Small intestine (tissue), 7 donors: ENCODE data around the gene OR52I1. TPM values are rescaled to one million over a fixed set of nuclear protein-coding genes. Genes with fewer than 3 reads are reported as not detected.

Experiments used
- DNase-seq, 2 donors: peaks; one replicate each; pipeline versions ENCODE4 v3.0.0 to v3.0.0-alpha.2; 2013
- FAIRE-seq: peaks from 2 replicates; lab custom pipeline; 2012; peaks lifted over from hg19 to GRCh38; lab: Jason Lieb, UNC
- H3K27ac ChIP-seq, 3 donors: one replicate each; pipeline ENCODE4 v1.5.1; 2013; ENCODE audit warnings: low read length in 2 of 3, mild to moderate bottlenecking in 2 of 3, control low read depth in 1 of 3, inconsistent platforms in 1 of 3, low read depth in 1 of 3, moderate library complexity in 1 of 3
- H3K27me3 ChIP-seq, 3 donors: one replicate each; pipeline ENCODE4 v1.6.1; 2013; ENCODE audit warnings: low read length in 3 of 3, inconsistent platforms in 1 of 3; ENCODE audit not compliant: control insufficient read depth in 3 of 3, insufficient read depth in 3 of 3
- H3K36me3 ChIP-seq, 3 donors: one replicate each; pipeline ENCODE4 v1.6.1; 2013; ENCODE audit warnings: low read length in 3 of 3, inconsistent platforms in 1 of 3, low read depth in 1 of 3, mild to moderate bottlenecking in 1 of 3, moderate library complexity in 1 of 3; ENCODE audit not compliant: control insufficient read depth in 3 of 3, insufficient read depth in 2 of 3
- H3K4me1 ChIP-seq, 3 donors: one replicate each; pipeline ENCODE4 v1.6.1; 2013; ENCODE audit warnings: low read length in 2 of 3, inconsistent platforms in 1 of 3, low read depth in 1 of 3, mild to moderate bottlenecking in 1 of 3, moderate library complexity in 1 of 3; ENCODE audit not compliant: control insufficient read depth in 3 of 3, insufficient read depth in 2 of 3
- H3K4me3 ChIP-seq, 3 donors: one replicate each; pipeline ENCODE4 v1.5.1; 2013; ENCODE audit warnings: low read length in 3 of 3, control low read depth in 1 of 3, inconsistent platforms in 1 of 3, low read depth in 1 of 3, mild to moderate bottlenecking in 1 of 3, moderate library complexity in 1 of 3
- H3K9me3 ChIP-seq, 2 donors: one replicate each; pipeline ENCODE4 v1.6.1; 2013; ENCODE audit warnings: low read depth in 1 of 2, low read length in 1 of 2; ENCODE audit not compliant: control insufficient read depth in 2 of 2, insufficient read depth in 1 of 2
- WGBS, 3 donors: extraction: QIAGEN DNeasy Blood & Tissue Kit; methylation state at CpG; one replicate each; pipeline ENCODE4 v1.1.7; 2013; 5-methylcytosine and 5-hydroxymethylcytosine counted together
- polyA plus RNA-seq, 4 donors: library from polyadenylated mRNA; stranded (reverse) in 3 of 4; unstranded in 1 of 4; fragments of 200-250 nt in 3 of 4; fragments of 120-200 nt in 1 of 4; gene quantifications; one replicate each; pipeline versions ENCODE4 v1.2.1 to v1.2.3, GENCODE V29; 2013
- donor health status: healthy with polysubstance abuse.
- donor health status: control.
- donor health status: control.
- donor health status: Bipolar disorder and iron deficiency.
- donor health status: healthy.

The OR52I1 gene
- polyA plus RNA-seq, 4 donors: 0.07 TPM; not detected in 3

- DNase-seq: peak; percentile 65 to 73
- H3K9me3 ChIP-seq: peaks cover 0 to 8% of the 10 kb centered on the region in 2 donors
- no peaks in the 10 kb centered on the region for H3K27me3 ChIP-seq
- H3K4me3 ChIP-seq: no peak overlapping the region
- no peak overlapping the region for H3K27ac ChIP-seq
- 46 to 47% (median 46%) methylated on average over 15 of the region's 15 CpGs for WGBS, 3 donors
- no peaks in the 10 kb centered on the region for H3K36me3 ChIP-seq
- no peak for FAIRE-seq
- H3K4me1 ChIP-seq: no peaks in the 10 kb centered on the region
These were observed 32.6 kb downstream of the OR52I1 start for GRCh38 chr11:4626207-4627099.

- Histone ChIP-seq H3K36me3 (no peaks in the 10 kb centered on the region), H3K4me1 (no peaks in the 10 kb centered on the region), H3K9me3 (no peaks in the 10 kb centered on the region), H3K27ac (no peak overlapping the region), H3K27me3 (peaks cover 0 to 2% (median 0%) of the 10 kb centered on the region in 3 donors), H3K4me3 (no peak overlapping the region)
- 72 to 78% (median 74%) methylated on average over 2 of the region's 2 CpGs for WGBS, 3 donors
- FAIRE-seq (no peak), DNase-seq (no peak)
These were observed 42.3 kb downstream of the OR52I1 start for GRCh38 chr11:4636136-4636535.

- H3K4me3 ChIP-seq: no peak within 1 kb of the TSS
- H3K36me3 ChIP-seq: no peaks in the 10 kb centered on the region
- H3K9me3 ChIP-seq: no peaks in the 10 kb centered on the region
- no peak for FAIRE-seq
- H3K27me3 ChIP-seq: peaks cover 0 to 2% (median 0%) of the 10 kb centered on the region in 3 donors
- H3K27ac ChIP-seq: no peak within 1 kb of the TSS
- peak; percentile 69 to 70 for DNase-seq
- 30 to 34% (median 33%) methylated on average over 21 of the region's 21 CpGs for WGBS, 3 donors
- H3K4me1 ChIP-seq: no peaks in the 10 kb centered on the region
These were observed 43.3 kb downstream of the OR52I1 start, which contains the start of gene OR51D1 for GRCh38 chr11:4636962-4637661. TSS of gene OR51D1 (plus strand) at chr11:4637477. CDS start at chr11:4639791, 2,314 bp downstream.

GRCh38 chr11:4637662-4638047 is 43.8 kb downstream of the OR52I1 start:
- 66 to 83% (median 75%) methylated on average over 3 of the region's 3 CpGs for WGBS, 3 donors
- FAIRE-seq: no peak
- H3K36me3 ChIP-seq: no peaks in the 10 kb centered on the region
- no peak for DNase-seq
- H3K4me1 ChIP-seq: no peaks in the 10 kb centered on the region
- H3K9me3 ChIP-seq: no peaks in the 10 kb centered on the region
- H3K4me3 ChIP-seq: no peak overlapping the region
- H3K27me3 ChIP-seq: peaks cover 0 to 2% (median 0%) of the 10 kb centered on the region in 3 donors
- no peak overlapping the region for H3K27ac ChIP-seq

GRCh38 chr11:4639931-4640330 is 46.1 kb downstream of the OR52I1 start:
- 81 to 88% (median 82%) methylated on average over 6 of the region's 6 CpGs for WGBS, 3 donors

GRCh38 chr11:4641501-4641900 is 47.7 kb downstream of the OR52I1 start:
- no peak for FAIRE-seq
- Histone ChIP-seq H3K36me3 (no peaks in the 10 kb centered on the region), H3K27me3 (peaks cover 0 to 5% (median 0%) of the 10 kb centered on the region in 3 donors), H3K4me1 (no peaks in the 10 kb centered on the region), H3K27ac (no peak overlapping the region), H3K9me3 (no peaks in the 10 kb centered on the region), H3K4me3 (no peak overlapping the region)
- no peak for DNase-seq
- whole genome bisulfite sequencing, 3 donors: 78 to 86% (median 84%) methylated on average over 7 of the region's 7 CpGs

More at GRCh38 chr11:4639931-4640330, 46.1 kb downstream of the OR52I1 start:
- no peak for FAIRE-seq
- no peaks in the 10 kb centered on the region for H3K9me3 ChIP-seq
- DNase-seq: no peak
- no peaks in the 10 kb centered on the region for H3K4me1 ChIP-seq
- no peak overlapping the region for H3K4me3 ChIP-seq
- no peak overlapping the region for H3K27ac ChIP-seq
- no peaks in the 10 kb centered on the region for H3K36me3 ChIP-seq
- peaks cover 0 to 5% (median 0%) of the 10 kb centered on the region in 3 donors for H3K27me3 ChIP-seq

GRCh38 chr11:4642043-4642442 is 48.2 kb downstream of the OR52I1 start:
- Histone ChIP-seq H3K9me3 (no peaks in the 10 kb centered on the region), H3K4me1 (no peaks in the 10 kb centered on the region), H3K36me3 (no peaks in the 10 kb centered on the region), H3K4me3 (no peak overlapping the region), H3K27ac (no peak overlapping the region), H3K27me3 (peaks cover 0 to 5% (median 0%) of the 10 kb centered on the region in 3 donors)
- WGBS, 3 donors: 70 to 79% (median 70%) methylated on average over 7 of the region's 7 CpGs
- DNase-seq (no peak), FAIRE-seq (no peak)

- 38 to 49% (median 41%) methylated on average over 5 of the region's 5 CpGs for WGBS, 3 donors
- H3K36me3 ChIP-seq: no peaks in the 10 kb centered on the region
- DNase-seq (no peak), FAIRE-seq (no peak)
- peaks cover 0 to 9% (median 0%) of the 10 kb centered on the region in 3 donors for H3K27me3 ChIP-seq
- H3K9me3 ChIP-seq: no peaks in the 10 kb centered on the region
- no peak overlapping the region for H3K27ac ChIP-seq
- no peak overlapping the region for H3K4me3 ChIP-seq
- no peaks in the 10 kb centered on the region for H3K4me1 ChIP-seq
These were observed 49.2 kb downstream of the OR52I1 start for GRCh38 chr11:4643076-4643475.
